OCI-LY3 (cell line): Measurements from ENCODE around the gene ZNF165.

Experiments
- EZH2phosphoT487 ChIP-seq: fragments of 200-600 bp; shearing (Covaris generic); IDR thresholded peaks from 2 replicates; pipeline ENCODE4 v1.6.1; 2018; ENCODE audit warnings: antibody characterized with exemption, mixed run types, low read depth
- TF ChIP-seq, protein P1 (sequence below): fragments of 200-600, 300-600 bp; sonication (generic); IDR thresholded peaks from 2 replicates; pipeline ENCODE4 v1.5.1; 2014; ENCODE audit warnings: antibody characterized with exemption, low read length, low read depth

DNA sequence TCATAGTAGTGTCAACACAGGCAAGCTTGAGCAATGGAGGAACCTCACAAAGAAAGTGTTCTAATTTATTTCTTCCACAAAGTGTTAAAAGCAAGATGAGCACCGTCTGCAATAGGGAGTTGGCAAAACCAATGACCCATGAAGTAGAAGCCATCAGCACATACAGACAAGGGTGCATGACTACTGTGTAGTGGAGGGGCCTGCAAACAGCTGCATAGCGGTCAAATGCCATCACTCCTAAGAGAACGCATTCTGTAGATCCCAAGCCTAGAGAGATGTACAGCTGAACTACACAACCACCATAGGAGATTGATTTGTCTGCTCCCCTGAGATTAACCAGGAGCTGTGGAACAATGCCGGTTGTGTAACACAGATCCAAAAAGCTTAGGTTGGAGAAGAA lies 26.8 kb upstream of the ZNF165 start:
- TF ChIP-seq, protein P1, sequence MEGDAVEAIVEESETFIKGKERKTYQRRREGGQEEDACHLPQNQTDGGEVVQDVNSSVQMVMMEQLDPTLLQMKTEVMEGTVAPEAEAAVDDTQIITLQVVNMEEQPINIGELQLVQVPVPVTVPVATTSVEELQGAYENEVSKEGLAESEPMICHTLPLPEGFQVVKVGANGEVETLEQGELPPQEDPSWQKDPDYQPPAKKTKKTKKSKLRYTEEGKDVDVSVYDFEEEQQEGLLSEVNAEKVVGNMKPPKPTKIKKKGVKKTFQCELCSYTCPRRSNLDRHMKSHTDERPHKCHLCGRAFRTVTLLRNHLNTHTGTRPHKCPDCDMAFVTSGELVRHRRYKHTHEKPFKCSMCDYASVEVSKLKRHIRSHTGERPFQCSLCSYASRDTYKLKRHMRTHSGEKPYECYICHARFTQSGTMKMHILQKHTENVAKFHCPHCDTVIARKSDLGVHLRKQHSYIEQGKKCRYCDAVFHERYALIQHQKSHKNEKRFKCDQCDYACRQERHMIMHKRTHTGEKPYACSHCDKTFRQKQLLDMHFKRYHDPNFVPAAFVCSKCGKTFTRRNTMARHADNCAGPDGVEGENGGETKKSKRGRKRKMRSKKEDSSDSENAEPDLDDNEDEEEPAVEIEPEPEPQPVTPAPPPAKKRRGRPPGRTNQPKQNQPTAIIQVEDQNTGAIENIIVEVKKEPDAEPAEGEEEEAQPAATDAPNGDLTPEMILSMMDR: no peak
- no peak for TF ChIP-seq EZH2phosphoT487
